ENCODE measurements around the gene DUSP10.

DUSP10 gene

GRCh38 chr1:221778535-221779142, 36.8 kb upstream of the DUSP10 start:
- Histone ChIP-seq H3K9ac (ENCODE audit: low read depth in 1 of 2, low read length in 2 of 2) (no peak overlapping the region), H3K4me3 (ENCODE audit: low read length in 2 of 2) (no peak overlapping the region), H3K27ac (ENCODE audit: low read depth in 2 of 2, low read length in 2 of 2) (peak overlapping the region in 1 of 2 donors; percentile 20), H3K27me3 (ENCODE audit: control insufficient read depth in 2 of 2, insufficient read depth in 2 of 2, low read length in 2 of 2) (no peaks in the 10 kb centered on the region), H3K9me3 (ENCODE audit: control insufficient read depth in 2 of 2, low read length in 2 of 2) (no peaks in the 10 kb centered on the region), H3K36me3 (ENCODE audit: control insufficient read depth in 2 of 2, insufficient read depth in 2 of 2, low read length in 2 of 2) (no peaks in the 10 kb centered on the region), H3K4me1 (ENCODE audit: control insufficient read depth in 2 of 2, insufficient read depth in 2 of 2, low read length in 2 of 2) (peaks cover 3% of the 10 kb centered on the region in 2 donors)

GRCh38 chr1:221778125-221778524, 36.2 kb upstream of the DUSP10 start:
- Histone ChIP-seq H3K4me3 (ENCODE audit: low read length in 2 of 2) (no peak overlapping the region), H3K9ac (ENCODE audit: low read depth in 1 of 2, low read length in 2 of 2) (no peak overlapping the region), H3K4me1 (ENCODE audit: control insufficient read depth in 2 of 2, insufficient read depth in 2 of 2, low read length in 2 of 2) (peaks cover 3% of the 10 kb centered on the region in 2 donors), H3K9me3 (ENCODE audit: control insufficient read depth in 2 of 2, low read length in 2 of 2) (no peaks in the 10 kb centered on the region), H3K27me3 (ENCODE audit: control insufficient read depth in 2 of 2, insufficient read depth in 2 of 2, low read length in 2 of 2) (no peaks in the 10 kb centered on the region), H3K36me3 (ENCODE audit: control insufficient read depth in 2 of 2, insufficient read depth in 2 of 2, low read length in 2 of 2) (no peaks in the 10 kb centered on the region), H3K27ac (ENCODE audit: low read depth in 2 of 2, low read length in 2 of 2) (peak overlapping the region in 1 of 2 donors; percentile 20)

- Histone ChIP-seq H3K36me3 (ENCODE audit: control insufficient read depth in 2 of 2, insufficient read depth in 2 of 2, low read length in 2 of 2) (no peaks in the 10 kb centered on the region), H3K27ac (ENCODE audit: low read depth in 2 of 2, low read length in 2 of 2) (no peak overlapping the region), H3K9ac (ENCODE audit: low read depth in 1 of 2, low read length in 2 of 2) (no peak overlapping the region), H3K4me3 (ENCODE audit: low read length in 2 of 2) (no peak overlapping the region), H3K27me3 (ENCODE audit: control insufficient read depth in 2 of 2, insufficient read depth in 2 of 2, low read length in 2 of 2) (no peaks in the 10 kb centered on the region), H3K9me3 (ENCODE audit: control insufficient read depth in 2 of 2, low read length in 2 of 2) (no peaks in the 10 kb centered on the region), H3K4me1 (ENCODE audit: control insufficient read depth in 2 of 2, insufficient read depth in 2 of 2, low read length in 2 of 2) (peaks cover 3% of the 10 kb centered on the region in 2 donors)
These were observed 35.7 kb upstream of the DUSP10 start for GRCh38 chr1:221777431-221778072.

- no peaks in the 10 kb centered on the region for H3K27me3 ChIP-seq (ENCODE audit: control insufficient read depth in 2 of 2, insufficient read depth in 2 of 2, low read length in 2 of 2)
- H3K9me3 ChIP-seq (ENCODE audit: control insufficient read depth in 2 of 2, low read length in 2 of 2): no peaks in the 10 kb centered on the region
- no peak overlapping the region for H3K27ac ChIP-seq (ENCODE audit: low read depth in 2 of 2, low read length in 2 of 2)
- no peak overlapping the region for H3K9ac ChIP-seq (ENCODE audit: low read depth in 1 of 2, low read length in 2 of 2)
- no peak overlapping the region for H3K4me3 ChIP-seq (ENCODE audit: low read length in 2 of 2)
- no peaks in the 10 kb centered on the region for H3K36me3 ChIP-seq (ENCODE audit: control insufficient read depth in 2 of 2, insufficient read depth in 2 of 2, low read length in 2 of 2)
- peaks cover 3% of the 10 kb centered on the region in 2 donors for H3K4me1 ChIP-seq (ENCODE audit: control insufficient read depth in 2 of 2, insufficient read depth in 2 of 2, low read length in 2 of 2)
These were observed 34.8 kb upstream of the DUSP10 start for GRCh38 chr1:221776495-221777301.

GRCh38 chr1:221775206-221775605, 33.3 kb upstream of the DUSP10 start:
- Histone ChIP-seq H3K9me3 (ENCODE audit: control insufficient read depth in 2 of 2, low read length in 2 of 2) (no peaks in the 10 kb centered on the region), H3K36me3 (ENCODE audit: control insufficient read depth in 2 of 2, insufficient read depth in 2 of 2, low read length in 2 of 2) (no peaks in the 10 kb centered on the region), H3K4me1 (ENCODE audit: control insufficient read depth in 2 of 2, insufficient read depth in 2 of 2, low read length in 2 of 2) (peaks cover 3% of the 10 kb centered on the region in 2 donors), H3K27me3 (ENCODE audit: control insufficient read depth in 2 of 2, insufficient read depth in 2 of 2, low read length in 2 of 2) (no peaks in the 10 kb centered on the region), H3K9ac (ENCODE audit: low read depth in 1 of 2, low read length in 2 of 2) (no peak overlapping the region), H3K27ac (ENCODE audit: low read depth in 2 of 2, low read length in 2 of 2) (no peak overlapping the region), H3K4me3 (ENCODE audit: low read length in 2 of 2) (no peak overlapping the region)

- Histone ChIP-seq H3K27ac (ENCODE audit: low read depth in 2 of 2, low read length in 2 of 2) (no peak overlapping the region), H3K36me3 (ENCODE audit: control insufficient read depth in 2 of 2, insufficient read depth in 2 of 2, low read length in 2 of 2) (no peaks in the 10 kb centered on the region), H3K4me3 (ENCODE audit: low read length in 2 of 2) (no peak overlapping the region), H3K4me1 (ENCODE audit: control insufficient read depth in 2 of 2, insufficient read depth in 2 of 2, low read length in 2 of 2) (peaks cover 2 to 3% of the 10 kb centered on the region in 2 donors), H3K9ac (ENCODE audit: low read depth in 1 of 2, low read length in 2 of 2) (no peak overlapping the region), H3K27me3 (ENCODE audit: control insufficient read depth in 2 of 2, insufficient read depth in 2 of 2, low read length in 2 of 2) (no peaks in the 10 kb centered on the region), H3K9me3 (ENCODE audit: control insufficient read depth in 2 of 2, low read length in 2 of 2) (no peaks in the 10 kb centered on the region)
These were observed 32.4 kb upstream of the DUSP10 start for GRCh38 chr1:221774054-221774842.

GRCh38 chr1:221773383-221773782, 31.5 kb upstream of the DUSP10 start:
- no peaks in the 10 kb centered on the region for H3K9me3 ChIP-seq (ENCODE audit: control insufficient read depth in 2 of 2, low read length in 2 of 2)
- peaks cover 0 to 3% of the 10 kb centered on the region in 2 donors for H3K4me1 ChIP-seq (ENCODE audit: control insufficient read depth in 2 of 2, insufficient read depth in 2 of 2, low read length in 2 of 2)
- no peak overlapping the region for H3K4me3 ChIP-seq (ENCODE audit: low read length in 2 of 2)
- no peaks in the 10 kb centered on the region for H3K27me3 ChIP-seq (ENCODE audit: control insufficient read depth in 2 of 2, insufficient read depth in 2 of 2, low read length in 2 of 2)
- H3K36me3 ChIP-seq (ENCODE audit: control insufficient read depth in 2 of 2, insufficient read depth in 2 of 2, low read length in 2 of 2): no peaks in the 10 kb centered on the region
- H3K27ac ChIP-seq (ENCODE audit: low read depth in 2 of 2, low read length in 2 of 2): no peak overlapping the region
- no peak overlapping the region for H3K9ac ChIP-seq (ENCODE audit: low read depth in 1 of 2, low read length in 2 of 2)

- Histone ChIP-seq H3K4me3 (ENCODE audit: low read length in 2 of 2) (no peak overlapping the region), H3K36me3 (ENCODE audit: control insufficient read depth in 2 of 2, insufficient read depth in 2 of 2, low read length in 2 of 2) (no peaks in the 10 kb centered on the region), H3K27me3 (ENCODE audit: control insufficient read depth in 2 of 2, insufficient read depth in 2 of 2, low read length in 2 of 2) (no peaks in the 10 kb centered on the region), H3K27ac (ENCODE audit: low read depth in 2 of 2, low read length in 2 of 2) (no peak overlapping the region), H3K9me3 (ENCODE audit: control insufficient read depth in 2 of 2, low read length in 2 of 2) (no peaks in the 10 kb centered on the region), H3K4me1 (ENCODE audit: control insufficient read depth in 2 of 2, insufficient read depth in 2 of 2, low read length in 2 of 2) (peaks cover 0 to 3% of the 10 kb centered on the region in 2 donors), H3K9ac (ENCODE audit: low read depth in 1 of 2, low read length in 2 of 2) (no peak overlapping the region)
These were observed 30.2 kb upstream of the DUSP10 start for GRCh38 chr1:221772117-221772516.

GRCh38 chr1:221768444-221769066, 26.7 kb upstream of the DUSP10 start:
- Histone ChIP-seq H3K36me3 (ENCODE audit: control insufficient read depth in 2 of 2, insufficient read depth in 2 of 2, low read length in 2 of 2) (no peaks in the 10 kb centered on the region), H3K27ac (ENCODE audit: low read depth in 2 of 2, low read length in 2 of 2) (no peak overlapping the region), H3K9ac (ENCODE audit: low read depth in 1 of 2, low read length in 2 of 2) (no peak overlapping the region), H3K4me3 (ENCODE audit: low read length in 2 of 2) (no peak overlapping the region), H3K9me3 (ENCODE audit: control insufficient read depth in 2 of 2, low read length in 2 of 2) (no peaks in the 10 kb centered on the region), H3K27me3 (ENCODE audit: control insufficient read depth in 2 of 2, insufficient read depth in 2 of 2, low read length in 2 of 2) (no peaks in the 10 kb centered on the region), H3K4me1 (ENCODE audit: control insufficient read depth in 2 of 2, insufficient read depth in 2 of 2, low read length in 2 of 2) (no peaks in the 10 kb centered on the region)

Data from mucosa of rectum (tissue), 2 donors.